IMR-90 (cell line): Measurements from ENCODE around the gene PIEZO1.

Experiments
- CEBPB ChIP-seq: IDR thresholded peaks from 2 replicates; pipeline ENCODE4 v1.6.1; 2012; ENCODE audit warnings: low read depth, low read length, improper control_type of control experiment
- CHD1 ChIP-seq: IDR thresholded peaks from 2 replicates; pipeline ENCODE4 v1.6.1; 2012; ENCODE audit warnings: low read depth, low read length, improper control_type of control experiment
- CTCF ChIP-seq: conservative IDR thresholded peaks from 2 replicates; pipeline ENCODE4 v1.5.1; 2012; ENCODE audit warnings: mild to moderate bottlenecking, low read depth, low read length, improper control_type of control experiment
- FOS ChIP-seq: fragments of 150-350 bp; IDR thresholded peaks from 2 replicates; pipeline ENCODE4 v1.6.1; 2016; ENCODE audit warnings: low read depth, low read length
- MAFK ChIP-seq: IDR thresholded peaks from 2 replicates; pipeline ENCODE4 v1.6.1; 2012; ENCODE audit warnings: low read depth, low read length, improper control_type of control experiment
- MXI1 ChIP-seq: IDR thresholded peaks from 2 replicates; pipeline ENCODE4 v1.6.1; 2012; ENCODE audit warnings: low read depth, mild to moderate bottlenecking, low read length, moderate library complexity, borderline replicate concordance
- NFE2L2 ChIP-seq: fragments of 150-350 bp; IDR thresholded peaks from 2 replicates; pipeline ENCODE4 v1.6.1; 2016; ENCODE audit warnings: low read depth, mild to moderate bottlenecking, low read length
- POLR2A ChIP-seq: IDR thresholded peaks from 2 replicates; pipeline ENCODE4 v1.6.1; 2012; ENCODE audit warnings: mild to moderate bottlenecking, low read depth, low read length
- RAD21 ChIP-seq: IDR thresholded peaks from 2 replicates; pipeline ENCODE4 v1.6.1; 2012; ENCODE audit warnings: low read length, improper control_type of control experiment
- RFX5 ChIP-seq: IDR thresholded peaks from 2 replicates; pipeline ENCODE4 v1.8.0; 2012; ENCODE audit warnings: low read depth, mild to moderate bottlenecking, low read length, moderate library complexity
- SMC3 ChIP-seq: fragments of 150-350 bp; IDR thresholded peaks from 2 replicates; pipeline ENCODE4 v1.6.1; 2016; ENCODE audit warnings: low read depth, mild to moderate bottlenecking, antibody characterized with exemption, low read length, moderate library complexity
- USF2 ChIP-seq: fragments of 150-350 bp; IDR thresholded peaks from 2 replicates; pipeline ENCODE4 v1.6.1; 2017; ENCODE audit warnings: mild to moderate bottlenecking, antibody characterized with exemption, low read length, low read depth

GRCh38 chr16:88687254-88687576, 97.8 kb downstream of the PIEZO1 start:
- TF ChIP-seq CTCF (no peak), MAFK (no peak), POLR2A (no peak), SMC3 (no peak), CEBPB (no peak), MXI1 (no peak), NFE2L2 (no peak), USF2 (no peak), RAD21 (no peak), CHD1 (no peak), FOS (no peak), RFX5 (no peak)
